Upper lobe of right lung (tissue), 1 donor: Measurements from ENCODE around the gene SPOCD1. TPM values are rescaled to one million over a fixed set of nuclear protein-coding genes. Genes with fewer than 3 reads are reported as not detected.

Experiments
- ATAC-seq: fragments of 200-7000 bp; cut with Tn5 transposase; one replicate; pipeline ENCODE4 v1.9.1; 2020; ENCODE audit warnings: mild to moderate bottlenecking, moderate library complexity
- DNase-seq: peaks from one replicate; pipeline ENCODE4 v3.0.0-alpha.2; 2020
- H3K27ac ChIP-seq: fragments of 200-600 bp; one replicate; pipeline ENCODE4 v1.8.0; 2022
- H3K27me3 ChIP-seq: fragments of 200-600 bp; one replicate; pipeline ENCODE4 v1.8.0; 2022; ENCODE audit warnings: mild to moderate bottlenecking
- H3K36me3 ChIP-seq: fragments of 200-600 bp; one replicate; pipeline ENCODE4 v1.8.0; 2022
- H3K4me1 ChIP-seq: fragments of 200-600 bp; one replicate; pipeline ENCODE4 v1.8.0; 2022
- H3K4me3 ChIP-seq: fragments of 200-600 bp; one replicate; pipeline ENCODE4 v1.8.0; 2022; ENCODE audit warnings: mild to moderate bottlenecking
- H3K9me3 ChIP-seq: fragments of 200-600 bp; one replicate; pipeline ENCODE4 v1.8.0; 2022
- CTCF ChIP-seq: fragments of 200-600 bp; IDR thresholded peaks from one replicate; pipeline ENCODE4 v1.8.0; 2022; ENCODE audit warnings: antibody characterized with exemption
- intact Hi-C: fragments of 100-400 bp; cut with DNase I; formaldehyde crosslinking; loops from one replicate; pipeline ENCODE4 v1.11.0; 2022
- total RNA-seq: library from RNA; stranded (reverse); fragmentation: NEBNext Ultra II Directional; extraction: Animal tissue kit (Norgen Biotek cat#: 25700); gene quantifications from one replicate; pipeline ENCODE4 v1.2.1, GENCODE V29; 2021
- donor health status: DM: no; HTN: yes; CAD: no; lungs with severe emphysema.

The SPOCD1 gene
- total RNA-seq, 1 donor from 2014 or later = 31.4 TPM

- TF ChIP-seq CTCF = peak; percentile 77
- no peaks in the 10 kb centered on the region for H3K36me3 ChIP-seq
- ATAC-seq (peak; percentile 92), DNase-seq (peak; percentile 97)
- no peaks in the 10 kb centered on the region for H3K9me3 ChIP-seq
- H3K4me1 ChIP-seq = peaks cover 3% of the 10 kb centered on the region
- intact Hi-C loops = loop anchor here (5.0 kb wide), 1 partner anchor 122 kb away; no protein-coding TSS in a partner anchor
- H3K27ac ChIP-seq = no peak overlapping the region
- H3K27me3 ChIP-seq = no peaks in the 10 kb centered on the region
- H3K4me3 ChIP-seq = peak overlapping the region; percentile 70
Measured at GRCh38 chr1:31789259-31790065, 26.4 kb downstream of the SPOCD1 start.

- no peak for DNase-seq
- peak; percentile 40 for ATAC-seq
- intact Hi-C loops = loop anchor here (5.0 kb wide), 1 partner anchor 122 kb away; no protein-coding TSS in a partner anchor
- H3K9me3 ChIP-seq = no peaks in the 10 kb centered on the region
- no peaks in the 10 kb centered on the region for H3K36me3 ChIP-seq
- peaks cover 3% of the 10 kb centered on the region for H3K4me1 ChIP-seq
- peak overlapping the region; percentile 70 for H3K4me3 ChIP-seq
- no peak for TF ChIP-seq CTCF
- peak overlapping the region; percentile 90 for H3K27ac ChIP-seq
- H3K27me3 ChIP-seq = no peaks in the 10 kb centered on the region
Measured at GRCh38 chr1:31788825-31789256, 27.0 kb downstream of the SPOCD1 start.

GRCh38 chr1:31788138-31788824 is 27.5 kb downstream of the SPOCD1 start:
- intact Hi-C loops = loop anchor here (5.0 kb wide), 1 partner anchor 121 kb away; no protein-coding TSS in a partner anchor
- H3K4me1 ChIP-seq = peaks cover 3% of the 10 kb centered on the region
- no peaks in the 10 kb centered on the region for H3K27me3 ChIP-seq
- H3K9me3 ChIP-seq = no peaks in the 10 kb centered on the region
- DNase-seq (peak; percentile 96), ATAC-seq (peak; percentile 88)
- peak overlapping the region; percentile 70 for H3K4me3 ChIP-seq
- no peak for TF ChIP-seq CTCF
- H3K27ac ChIP-seq = peak overlapping the region; percentile 90
- H3K36me3 ChIP-seq = no peaks in the 10 kb centered on the region

- no peak for ATAC-seq
- Histone ChIP-seq H3K36me3 (no peaks in the 10 kb centered on the region), H3K4me1 (peaks cover 3% of the 10 kb centered on the region), H3K9me3 (no peaks in the 10 kb centered on the region), H3K27me3 (no peaks in the 10 kb centered on the region), H3K4me3 (peak overlapping the region; percentile 70), H3K27ac (peak overlapping the region; percentile 90)
- intact Hi-C loops = loop anchor here (5.0 kb wide), 1 partner anchor 120 kb away; no protein-coding TSS in a partner anchor
- TF ChIP-seq CTCF = no peak
- DNase-seq = no peak
Measured at GRCh38 chr1:31787786-31788137, 28.1 kb downstream of the SPOCD1 start.

GRCh38 chr1:31787261-31787660 is 28.6 kb downstream of the SPOCD1 start:
- Histone ChIP-seq H3K4me1 (peaks cover 3% of the 10 kb centered on the region), H3K9me3 (no peaks in the 10 kb centered on the region), H3K27me3 (no peaks in the 10 kb centered on the region), H3K27ac (no peak overlapping the region), H3K36me3 (no peaks in the 10 kb centered on the region), H3K4me3 (no peak overlapping the region)
- intact Hi-C loops = loop anchor here (5.0 kb wide), 1 partner anchor 120 kb away; no protein-coding TSS in a partner anchor
- ATAC-seq (no peak), DNase-seq (peak; percentile 48)
- TF ChIP-seq CTCF = no peak
